Fibroblast of skin of right biceps (primary cell): ENCODE data around the gene RAB40C.

ENCODE experiments used
- DNase-seq: peaks from one replicate; pipeline ENCODE4 v3.0.0-alpha.2; 2013

The RAB40C gene

GRCh38 chr16:589658-590187 lies at the start of gene RAB40C:
RAB40C (plus strand) TSS chr16:590066; CDS start chr16:590292, 226 bp downstream.
- DNase-seq = peak; percentile 98

- DNase-seq = no peak
Observed at GRCh38 chr16:540645-541340, 49.1 kb upstream of the RAB40C start.

- DNase-seq = no peak
Observed at GRCh38 chr16:543301-544164, 46.3 kb upstream of the RAB40C start.

DNA sequence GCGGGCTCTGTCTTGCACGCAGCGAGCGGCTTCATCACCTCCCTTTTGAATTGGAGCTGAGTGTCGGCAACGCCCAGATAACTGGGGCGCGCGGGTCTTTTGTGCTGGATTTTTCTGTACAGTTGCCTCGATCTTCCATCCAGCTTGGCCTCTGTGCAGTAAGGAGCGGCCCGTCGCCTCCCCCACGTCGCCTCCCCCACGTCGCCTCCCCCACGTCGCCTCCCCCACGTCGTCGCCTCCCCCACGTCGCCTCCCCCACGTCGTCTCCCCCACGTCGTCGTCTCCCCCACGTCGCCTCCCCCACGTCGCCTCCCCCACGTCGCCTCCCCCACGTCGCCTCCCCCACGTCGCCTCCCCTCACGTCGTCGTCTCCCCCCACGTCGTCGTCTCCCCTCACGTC lies 45.3 kb upstream of the RAB40C start:
- DNase-seq = no peak

DNA sequence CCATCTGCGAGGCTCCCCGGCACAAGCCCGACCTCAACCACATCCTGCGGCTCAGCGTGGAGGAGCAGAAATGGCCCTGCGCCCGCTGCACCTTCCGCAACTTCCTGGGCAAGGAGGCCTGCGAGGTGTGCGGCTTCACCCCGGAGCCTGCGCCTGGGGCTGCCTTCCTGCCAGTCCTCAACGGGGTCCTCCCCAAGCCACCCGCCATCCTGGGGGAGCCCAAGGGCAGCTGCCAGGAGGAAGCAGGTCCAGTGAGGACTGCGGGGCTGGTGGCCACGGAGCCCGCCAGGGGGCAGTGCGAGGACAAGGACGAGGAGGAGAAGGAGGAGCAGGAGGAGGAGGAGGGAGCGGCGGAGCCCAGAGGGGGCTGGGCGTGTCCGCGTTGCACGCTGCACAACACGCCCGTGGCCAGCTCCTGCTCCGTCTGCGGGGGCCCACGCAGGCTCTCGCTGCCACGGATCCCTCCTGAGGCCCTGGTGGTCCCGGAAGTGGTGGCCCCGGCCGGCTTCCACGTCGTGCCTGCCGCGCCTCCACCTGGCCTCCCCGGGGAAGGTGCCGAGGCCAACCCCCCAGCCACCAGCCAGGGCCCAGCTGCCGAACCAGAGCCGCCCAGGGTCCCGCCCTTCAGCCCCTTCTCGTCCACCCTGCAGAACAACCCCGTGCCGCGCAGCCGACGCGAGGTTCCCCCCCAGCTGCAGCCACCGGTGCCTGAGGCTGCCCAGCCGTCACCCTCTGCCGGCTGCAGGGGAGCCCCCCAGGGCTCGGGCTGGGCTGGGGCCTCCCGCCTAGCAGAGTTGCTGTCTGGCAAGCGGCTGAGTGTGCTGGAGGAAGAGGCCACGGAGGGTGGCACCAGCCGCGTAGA lies 42.7 kb upstream of the RAB40C start:
- peak; percentile 27 for DNase-seq

- no peak for DNase-seq
Observed at GRCh38 chr16:548586-548985, 41.3 kb upstream of the RAB40C start.

GRCh38 chr16:549544-550263 lies 40.2 kb upstream of the RAB40C start:
- no peak for DNase-seq

DNA sequence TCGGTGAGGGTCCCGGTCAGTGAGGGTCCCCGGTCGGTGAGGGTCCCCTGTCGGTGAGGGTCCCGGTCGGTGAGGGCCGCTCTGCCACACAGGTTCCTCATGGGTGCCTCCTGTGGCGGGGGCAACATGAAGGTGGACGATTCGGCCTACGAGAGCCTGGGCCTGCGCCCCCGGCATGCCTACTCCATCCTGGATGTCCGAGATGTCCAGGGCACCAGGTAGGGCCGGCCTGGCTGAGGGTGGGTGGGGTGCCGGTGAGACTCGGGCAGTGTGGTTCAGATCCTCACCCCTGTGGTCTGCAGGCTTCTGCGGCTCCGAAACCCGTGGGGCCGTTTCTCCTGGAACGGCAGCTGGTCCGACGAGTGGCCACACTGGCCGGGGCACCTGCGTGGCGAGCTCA lies 38.7 kb upstream of the RAB40C start:
- no peak for DNase-seq

GRCh38 chr16:552171-552570 lies 37.7 kb upstream of the RAB40C start:
- DNase-seq = no peak

DNA sequence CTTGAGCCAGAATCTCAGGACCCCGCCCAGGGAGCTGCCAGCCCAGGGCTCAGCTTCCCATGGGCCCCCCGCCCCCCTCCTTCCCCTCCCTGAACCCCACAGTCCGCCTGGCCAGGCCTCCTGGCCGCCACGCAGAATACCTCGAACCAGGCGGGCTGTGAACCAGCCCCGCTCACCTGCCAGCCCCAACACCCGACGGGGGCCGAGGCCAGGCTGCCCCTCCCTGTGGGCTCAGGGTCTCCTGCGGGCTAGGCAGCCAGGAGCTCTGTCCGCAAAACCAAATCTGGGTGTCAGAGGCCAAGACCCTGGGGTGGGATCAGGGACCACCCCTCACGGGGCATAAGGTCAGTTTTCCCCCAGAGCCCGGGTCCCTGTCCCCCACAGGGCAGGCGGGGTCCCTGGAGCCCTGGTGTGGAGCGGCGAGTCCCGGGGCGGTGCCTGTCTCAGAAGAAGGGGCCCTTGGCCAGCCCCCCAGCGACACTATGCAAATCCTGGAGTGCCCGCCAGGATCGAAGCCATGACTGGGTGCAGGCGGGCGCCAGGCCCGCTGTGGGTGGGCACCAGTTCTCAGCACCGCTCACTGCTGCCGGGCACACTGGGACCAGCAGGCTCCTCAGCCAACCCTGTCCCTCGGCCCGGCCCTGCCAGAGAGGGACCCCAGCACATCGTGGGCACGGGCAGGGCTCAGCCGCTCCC lies 36.1 kb upstream of the RAB40C start:
- DNase-seq = no peak

GRCh38 chr16:554297-554621 lies 35.6 kb upstream of the RAB40C start:
- DNase-seq = no peak

DNA sequence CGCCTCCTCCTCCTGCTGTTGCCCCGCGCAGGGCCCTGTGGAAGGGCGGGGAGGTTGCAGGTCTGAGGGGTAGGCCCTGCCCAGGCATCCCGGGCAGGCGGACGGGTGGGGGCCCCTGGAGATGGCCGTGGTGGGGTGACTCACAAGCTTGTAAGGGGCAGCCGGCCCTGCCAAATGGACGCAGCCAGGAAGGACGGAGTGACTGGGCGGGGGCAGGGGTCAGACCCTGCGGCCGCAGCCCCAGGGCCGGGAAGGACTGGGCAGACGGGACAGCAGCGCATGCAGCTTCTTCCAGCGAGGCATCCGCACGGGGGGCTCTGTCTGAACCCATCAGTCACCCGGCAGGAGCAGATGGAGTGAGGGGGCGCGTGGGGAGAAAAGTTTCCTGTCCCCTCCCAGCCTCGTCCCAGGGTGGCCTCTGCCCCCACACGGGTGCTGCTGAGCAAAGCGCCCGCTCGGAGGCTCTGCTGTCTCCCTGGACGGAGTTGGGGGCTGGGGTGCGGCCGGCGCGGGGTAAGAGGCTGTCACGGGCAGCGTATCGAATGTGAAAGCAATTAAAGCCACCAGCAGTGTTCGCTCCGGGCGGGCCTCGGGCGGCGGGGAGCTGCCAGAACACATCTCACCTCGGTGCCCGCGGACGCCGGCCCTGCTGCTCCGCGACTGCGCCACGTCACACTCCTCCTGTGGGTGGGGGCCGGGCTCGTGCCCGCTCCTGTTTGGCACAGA lies 35.1 kb upstream of the RAB40C start:
- no peak for DNase-seq

DNA sequence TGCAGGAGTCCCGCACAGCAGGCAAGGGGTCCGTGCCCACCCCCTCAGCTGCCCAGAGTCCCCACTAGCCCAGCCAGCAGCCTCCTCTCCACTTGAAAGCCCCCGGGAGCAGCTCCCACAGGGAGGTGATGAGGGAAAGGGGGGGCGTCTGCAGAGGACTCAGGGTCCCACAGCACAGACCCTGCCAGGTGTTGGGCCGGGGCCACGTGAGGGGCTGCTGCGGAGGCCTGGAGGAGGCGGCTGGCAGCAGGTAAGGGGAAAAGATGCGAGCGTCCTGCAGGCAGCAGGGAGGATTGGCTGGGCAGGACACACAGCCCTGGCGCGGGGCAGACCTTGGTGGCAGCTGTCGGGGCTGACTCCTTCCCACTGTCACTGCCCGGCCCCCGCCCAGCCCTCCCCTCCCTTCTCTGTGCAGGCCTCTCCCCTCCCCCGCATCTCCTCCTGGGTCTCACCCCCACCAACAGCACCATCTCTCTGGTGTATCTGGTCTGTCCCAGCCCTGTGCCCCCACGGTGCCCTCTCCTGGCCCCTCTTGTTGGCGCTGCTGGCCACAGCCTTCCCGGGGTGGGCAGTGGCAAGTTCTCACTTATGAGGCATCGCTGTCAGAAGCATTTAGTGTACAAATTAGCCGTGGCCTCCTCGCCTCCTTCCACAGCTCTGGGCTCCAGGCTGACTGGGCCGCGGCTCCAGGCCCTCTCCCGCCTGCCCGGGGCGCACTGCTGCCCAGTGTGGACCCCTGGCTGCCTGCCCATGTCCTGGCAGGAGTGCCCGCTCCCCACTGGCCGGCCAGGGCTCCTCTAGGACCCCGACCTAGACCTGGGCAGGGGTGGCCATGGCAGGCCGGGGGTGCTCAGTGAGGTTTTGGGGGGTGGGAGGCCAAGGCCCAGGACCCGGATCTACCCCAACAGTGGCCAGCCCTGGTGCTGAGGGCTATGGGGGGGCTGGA lies 34.1 kb upstream of the RAB40C start:
- no peak for DNase-seq

DNA sequence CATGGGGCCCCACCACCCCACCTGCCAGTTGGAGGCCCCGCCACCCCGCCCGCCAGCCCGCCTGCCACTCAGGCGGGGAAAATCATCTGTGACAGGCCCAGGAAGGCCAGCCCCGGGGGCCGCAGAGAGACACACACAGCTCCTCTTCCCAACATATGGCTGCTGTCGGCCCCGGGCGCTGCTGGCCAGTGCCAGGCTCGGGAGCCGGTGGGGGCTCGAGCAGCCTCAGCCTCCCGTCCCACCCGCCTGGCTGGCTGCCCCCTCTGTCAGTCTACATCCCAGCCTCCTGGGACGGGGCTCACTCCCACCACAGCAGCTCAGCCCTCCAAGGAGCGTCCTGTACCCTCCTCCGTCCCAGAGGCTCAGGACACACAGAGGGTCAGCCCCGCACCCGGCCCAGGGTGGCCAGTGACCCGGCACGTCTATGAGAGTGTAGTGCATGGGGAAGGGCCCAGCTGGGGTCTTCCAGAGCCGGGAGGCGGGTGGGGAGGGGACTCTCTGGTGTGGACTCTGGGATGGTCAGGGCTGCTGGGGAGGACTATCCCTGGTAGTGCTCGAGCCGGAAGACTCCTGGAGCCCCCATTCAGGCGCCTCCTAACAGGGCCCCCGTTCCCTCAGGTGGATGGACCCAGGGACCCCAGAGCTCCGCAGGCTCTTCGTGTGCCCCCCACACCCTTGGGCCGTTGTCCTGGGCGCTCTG lies 33.2 kb upstream of the RAB40C start:
- DNase-seq = no peak

DNA sequence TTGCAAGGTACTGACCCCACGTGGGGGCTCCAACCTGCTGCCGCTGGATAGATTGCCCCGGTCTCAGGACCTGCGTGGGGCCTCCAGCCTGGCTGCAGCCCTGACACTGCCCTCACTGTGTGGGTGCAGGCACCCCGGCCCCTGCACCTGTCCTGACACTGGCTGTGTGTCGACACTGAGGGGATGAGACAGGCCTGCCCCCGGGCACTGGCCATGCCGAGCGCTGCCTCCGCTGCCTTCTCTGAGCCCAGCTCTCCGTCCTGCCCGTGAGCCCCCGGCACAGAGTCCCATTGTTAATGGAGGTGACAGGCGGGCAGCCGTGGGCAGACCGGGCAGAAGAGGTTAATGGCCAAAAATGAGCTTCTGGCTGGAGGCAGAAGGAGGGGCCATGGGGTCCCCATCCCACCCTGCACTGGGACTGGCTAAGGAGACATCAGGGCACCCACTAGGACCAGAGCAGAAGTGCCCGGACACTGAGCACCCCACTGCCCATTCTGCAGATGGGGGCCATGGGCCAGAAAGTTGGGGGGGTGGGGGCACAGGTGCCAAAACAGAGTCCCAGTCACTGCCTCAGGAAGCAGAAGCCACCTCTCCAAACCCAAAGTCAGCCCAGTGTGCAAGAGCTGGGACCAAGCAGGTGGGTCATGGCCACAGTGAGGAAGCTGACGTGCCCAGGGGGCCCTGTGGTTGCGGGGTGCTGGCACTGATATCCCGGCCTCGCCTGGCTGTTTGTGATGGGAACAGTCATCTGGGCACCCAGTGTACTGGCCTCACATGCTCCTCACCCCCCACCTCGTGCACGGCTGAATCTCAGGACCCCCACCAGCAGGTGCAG lies 32.2 kb upstream of the RAB40C start:
- no peak for DNase-seq

DNA sequence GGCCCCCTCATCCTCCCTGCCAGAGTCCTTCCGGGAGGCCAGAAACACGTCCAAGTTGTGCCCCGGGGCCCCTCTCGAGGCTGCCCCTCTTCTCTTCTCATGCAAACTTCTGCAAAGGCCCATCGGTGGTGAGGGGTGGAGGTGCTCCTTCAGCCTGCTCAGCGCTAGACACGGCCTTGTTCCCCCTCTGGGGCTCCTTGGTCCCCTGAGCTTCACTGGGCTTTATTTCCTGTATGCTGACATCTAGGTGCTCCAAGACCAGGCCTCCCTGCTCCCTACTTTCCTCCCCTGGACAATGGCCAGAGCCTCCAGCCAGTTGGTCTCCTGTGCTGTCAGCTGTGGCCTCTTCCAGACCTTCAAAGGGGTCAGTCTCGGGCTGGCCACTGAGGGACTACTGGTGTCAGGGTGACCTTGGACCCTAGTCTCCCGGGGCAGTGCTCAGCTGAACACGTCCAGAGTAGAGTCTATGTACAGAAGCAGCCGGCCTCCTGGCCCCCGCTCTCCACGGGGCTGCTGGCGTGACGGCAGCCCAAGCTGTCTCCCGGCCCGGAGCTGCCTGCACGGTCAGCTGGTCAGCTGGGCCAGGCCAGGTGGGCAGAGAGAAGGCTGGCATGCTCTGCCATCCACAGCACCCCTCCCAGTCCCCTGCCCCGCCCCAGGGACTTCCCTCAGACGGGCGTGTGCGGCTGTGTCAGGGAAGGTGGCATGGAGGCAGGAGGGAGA lies 31.4 kb upstream of the RAB40C start:
- no peak for DNase-seq

- DNase-seq = no peak
Observed at GRCh38 chr16:559021-559380, 30.9 kb upstream of the RAB40C start.
